Mammary epithelial cell (primary cell): ENCODE measurements around the gene DUSP6.

Experiments used
- EZH2 ChIP-seq: IDR thresholded peaks from 2 replicates; pipeline ENCODE4 v1.6.1; 2012; ENCODE audit warnings: low read length, inconsistent platforms, borderline replicate concordance
- TF ChIP-seq, protein P1 (sequence below), 2 donors: IDR thresholded peaks in 1 of 2; conservative IDR thresholded peaks in 1 of 2; 2 replicates each; pipeline ENCODE4 v1.5.1; 2011 to 2012; ENCODE audit warnings: inconsistent platforms in 2 of 2, low read length in 2 of 2, mild to moderate bottlenecking in 2 of 2, control low read depth in 1 of 2, low read depth in 1 of 2; ENCODE audit not compliant: insufficient read depth in 1 of 2; ENCODE audit errors: extremely low read depth in 1 of 2

DNA sequence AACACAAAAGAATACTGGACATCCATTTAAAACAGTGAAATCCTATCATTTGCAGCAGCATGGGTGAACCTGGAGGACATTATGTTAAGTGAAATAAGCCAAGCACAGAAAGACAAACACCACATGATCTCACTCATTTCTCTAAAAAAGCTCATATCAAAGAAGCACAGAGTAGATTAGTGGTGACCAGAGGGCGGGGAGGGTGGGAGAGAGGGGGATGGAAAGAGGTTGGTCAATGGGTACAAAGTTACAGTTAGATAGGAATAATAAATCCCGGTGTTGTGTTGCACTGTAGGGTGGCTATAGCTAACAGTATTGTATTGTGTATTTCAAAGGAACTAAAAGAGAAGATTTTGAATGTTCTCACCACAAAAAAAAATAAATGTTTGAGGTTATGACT lies 52.4 kb downstream of the DUSP6 start:
- TF ChIP-seq, protein P1, sequence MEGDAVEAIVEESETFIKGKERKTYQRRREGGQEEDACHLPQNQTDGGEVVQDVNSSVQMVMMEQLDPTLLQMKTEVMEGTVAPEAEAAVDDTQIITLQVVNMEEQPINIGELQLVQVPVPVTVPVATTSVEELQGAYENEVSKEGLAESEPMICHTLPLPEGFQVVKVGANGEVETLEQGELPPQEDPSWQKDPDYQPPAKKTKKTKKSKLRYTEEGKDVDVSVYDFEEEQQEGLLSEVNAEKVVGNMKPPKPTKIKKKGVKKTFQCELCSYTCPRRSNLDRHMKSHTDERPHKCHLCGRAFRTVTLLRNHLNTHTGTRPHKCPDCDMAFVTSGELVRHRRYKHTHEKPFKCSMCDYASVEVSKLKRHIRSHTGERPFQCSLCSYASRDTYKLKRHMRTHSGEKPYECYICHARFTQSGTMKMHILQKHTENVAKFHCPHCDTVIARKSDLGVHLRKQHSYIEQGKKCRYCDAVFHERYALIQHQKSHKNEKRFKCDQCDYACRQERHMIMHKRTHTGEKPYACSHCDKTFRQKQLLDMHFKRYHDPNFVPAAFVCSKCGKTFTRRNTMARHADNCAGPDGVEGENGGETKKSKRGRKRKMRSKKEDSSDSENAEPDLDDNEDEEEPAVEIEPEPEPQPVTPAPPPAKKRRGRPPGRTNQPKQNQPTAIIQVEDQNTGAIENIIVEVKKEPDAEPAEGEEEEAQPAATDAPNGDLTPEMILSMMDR (conservative IDR thresholded peaks at IDR 0.05 in 1 of 2, IDR thresholded peaks at IDR 0.05 in 1 of 2; ENCODE audit: extremely low read depth in 1 of 2, insufficient read depth in 1 of 2, low read depth in 1 of 2, low read length in 2 of 2): no peak
- TF ChIP-seq EZH2: no peak
